H1 (cell line): ENCODE measurements around the gene CABP5.

Experiments used
- EP300 ChIP-seq, 2 experiments: IDR thresholded peaks; 1 replicate in 1 of 2; 2 replicates in 1 of 2; pipeline ENCODE4 v1.6.1; 2011 to 2012; ENCODE audit warnings: low read depth in 2 of 2, low read length in 2 of 2, mild to moderate bottlenecking in 2 of 2, borderline replicate concordance in 1 of 2, inconsistent platforms in 1 of 2, moderate library complexity in 1 of 2
- GABPA ChIP-seq: IDR thresholded peaks from 2 replicates; pipeline ENCODE4 v1.6.1; 2011; ENCODE audit warnings: mild to moderate bottlenecking, low read length, moderate library complexity, borderline replicate concordance; ENCODE audit not compliant: insufficient read depth
- POLR2AphosphoS5 ChIP-seq: IDR thresholded peaks from 2 replicates; pipeline ENCODE4 v1.6.1; 2011; ENCODE audit warnings: low read depth, low read length
- TCF12 ChIP-seq: IDR thresholded peaks from 2 replicates; pipeline ENCODE4 v1.6.1; 2011; ENCODE audit warnings: low read depth, mild to moderate bottlenecking, low read length
- TF ChIP-seq, protein P1 (sequence below), 3 experiments: IDR thresholded peaks; 1 replicate in 2 of 3; 2 replicates in 1 of 3; pipeline versions ENCODE4 v1.5.1 to v1.6.1; 2011; ENCODE audit warnings: low read length in 3 of 3, mild to moderate bottlenecking in 3 of 3, inconsistent platforms in 2 of 3, low read depth in 1 of 3, moderate library complexity in 1 of 3; ENCODE audit not compliant: insufficient read depth in 1 of 3; ENCODE audit errors: control extremely low read depth in 1 of 3

GRCh38 chr19:48090281-48090802 lies 46.5 kb upstream of the CABP5 start:
- TF ChIP-seq POLR2AphosphoS5 (no peak), GABPA (no peak), TCF12 (no peak), EP300 (IDR thresholded peaks at IDR 0.05; ENCODE audit: borderline replicate concordance in 1 of 2, low read depth in 2 of 2, low read length in 2 of 2) (no peak)
- TF ChIP-seq, protein P1, sequence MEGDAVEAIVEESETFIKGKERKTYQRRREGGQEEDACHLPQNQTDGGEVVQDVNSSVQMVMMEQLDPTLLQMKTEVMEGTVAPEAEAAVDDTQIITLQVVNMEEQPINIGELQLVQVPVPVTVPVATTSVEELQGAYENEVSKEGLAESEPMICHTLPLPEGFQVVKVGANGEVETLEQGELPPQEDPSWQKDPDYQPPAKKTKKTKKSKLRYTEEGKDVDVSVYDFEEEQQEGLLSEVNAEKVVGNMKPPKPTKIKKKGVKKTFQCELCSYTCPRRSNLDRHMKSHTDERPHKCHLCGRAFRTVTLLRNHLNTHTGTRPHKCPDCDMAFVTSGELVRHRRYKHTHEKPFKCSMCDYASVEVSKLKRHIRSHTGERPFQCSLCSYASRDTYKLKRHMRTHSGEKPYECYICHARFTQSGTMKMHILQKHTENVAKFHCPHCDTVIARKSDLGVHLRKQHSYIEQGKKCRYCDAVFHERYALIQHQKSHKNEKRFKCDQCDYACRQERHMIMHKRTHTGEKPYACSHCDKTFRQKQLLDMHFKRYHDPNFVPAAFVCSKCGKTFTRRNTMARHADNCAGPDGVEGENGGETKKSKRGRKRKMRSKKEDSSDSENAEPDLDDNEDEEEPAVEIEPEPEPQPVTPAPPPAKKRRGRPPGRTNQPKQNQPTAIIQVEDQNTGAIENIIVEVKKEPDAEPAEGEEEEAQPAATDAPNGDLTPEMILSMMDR (IDR thresholded peaks at IDR 0.05; ENCODE audit: control extremely low read depth in 1 of 3, insufficient read depth in 1 of 3, low read depth in 1 of 3, low read length in 3 of 3) = no peak
